CD4-positive, CD25-positive, alpha-beta regulatory T cell (primary cell): Measurements from ENCODE around the gene LMAN2. TPM values are rescaled to one million over a fixed set of nuclear protein-coding genes. Genes with fewer than 3 reads are reported as not detected.

Experiments
- ATAC-seq, 2 donors: fragments of 150-1000 bp; cut with Tn5 transposase; one replicate each; pipeline ENCODE4 v1.10.0; 2021; ENCODE audit warnings: low read depth in 2 of 2, moderate number of reproducible peaks in 2 of 2, moderate library complexity in 1 of 2
- DNase-seq, 3 donors: peaks; one replicate each; pipeline versions ENCODE4 v3.0.0 to v3.0.0-alpha.2; 2012 to 2022; ENCODE audit warnings: mixed read lengths in 1 of 3
- H3K27ac ChIP-seq: one replicate; pipeline ENCODE4 v1.7.0; 2013; ENCODE audit warnings: mild to moderate bottlenecking, low read length; ENCODE audit not compliant: insufficient read depth, poor library complexity, severe bottlenecking
- H3K27me3 ChIP-seq: one replicate; pipeline ENCODE4 v1.7.0; 2013; ENCODE audit warnings: low read length; ENCODE audit not compliant: control insufficient read depth, insufficient read depth
- H3K36me3 ChIP-seq: one replicate; pipeline ENCODE4 v1.7.0; 2013; ENCODE audit warnings: mild to moderate bottlenecking, low read length, moderate library complexity; ENCODE audit not compliant: control insufficient read depth, insufficient read depth
- H3K4me1 ChIP-seq: 2 replicates; pipeline ENCODE4 v1.7.0; 2013; ENCODE audit warnings: mild to moderate bottlenecking, low read length; ENCODE audit not compliant: insufficient read depth, control insufficient read depth, poor library complexity, severe bottlenecking
- H3K4me3 ChIP-seq: one replicate; pipeline ENCODE4 v1.7.0; 2013; ENCODE audit warnings: low read depth, mild to moderate bottlenecking, low read length, moderate library complexity
- H3K9me3 ChIP-seq, 2 experiments: 1 replicate in 1 of 2; 2 replicates in 1 of 2; pipeline ENCODE4 v1.7.0; 2013; ENCODE audit warnings: low read length in 2 of 2, mild to moderate bottlenecking in 1 of 2, moderate library complexity in 1 of 2; ENCODE audit not compliant: control insufficient read depth in 2 of 2
- H3K27ac Mint-ChIP-seq, 3 donors: one replicate each; pipeline ENCODE4 v1.8.0; 2020 to 2022; ENCODE audit warnings: mild to moderate bottlenecking in 3 of 3, mixed read lengths in 3 of 3, moderate library complexity in 2 of 3
- H3K27me3 Mint-ChIP-seq: one replicate; pipeline ENCODE4 v1.8.0; 2022; ENCODE audit warnings: mild to moderate bottlenecking, mixed read lengths
- H3K36me3 Mint-ChIP-seq: one replicate; pipeline ENCODE4 v1.8.0; 2020; ENCODE audit warnings: mixed read lengths
- H3K4me1 Mint-ChIP-seq, 4 donors: one replicate each; pipeline ENCODE4 v1.8.0; 2020 to 2022; ENCODE audit warnings: mixed read lengths in 4 of 4, mild to moderate bottlenecking in 1 of 4
- H3K4me3 Mint-ChIP-seq, 4 donors: one replicate each; pipeline ENCODE4 v1.8.0; 2020 to 2022; ENCODE audit warnings: mild to moderate bottlenecking in 4 of 4, mixed read lengths in 4 of 4, moderate library complexity in 3 of 4
- H3K9me3 Mint-ChIP-seq, 7 donors: one replicate each; pipeline ENCODE4 v1.8.0; 2020 to 2022; ENCODE audit warnings: mixed read lengths in 7 of 7, mild to moderate bottlenecking in 3 of 7, moderate library complexity in 2 of 7
- polyA plus RNA-seq, 4 donors: library from polyadenylated mRNA; unstranded; fragments of 300-500 nt; fragmentation: Illumina TruSeq; gene quantifications; one replicate each; pipeline ENCODE4 v1.2.3, GENCODE V29; 2021
- total RNA-seq: library from RNA; stranded (reverse); gene quantifications from one replicate; pipeline ENCODE4 v1.2.3, GENCODE V29; 2022

LMAN2 gene
- total and polyA plus RNA-seq, 5 donors from 2014 or later, result 77.9 to 289 (median 237) TPM

DNA sequence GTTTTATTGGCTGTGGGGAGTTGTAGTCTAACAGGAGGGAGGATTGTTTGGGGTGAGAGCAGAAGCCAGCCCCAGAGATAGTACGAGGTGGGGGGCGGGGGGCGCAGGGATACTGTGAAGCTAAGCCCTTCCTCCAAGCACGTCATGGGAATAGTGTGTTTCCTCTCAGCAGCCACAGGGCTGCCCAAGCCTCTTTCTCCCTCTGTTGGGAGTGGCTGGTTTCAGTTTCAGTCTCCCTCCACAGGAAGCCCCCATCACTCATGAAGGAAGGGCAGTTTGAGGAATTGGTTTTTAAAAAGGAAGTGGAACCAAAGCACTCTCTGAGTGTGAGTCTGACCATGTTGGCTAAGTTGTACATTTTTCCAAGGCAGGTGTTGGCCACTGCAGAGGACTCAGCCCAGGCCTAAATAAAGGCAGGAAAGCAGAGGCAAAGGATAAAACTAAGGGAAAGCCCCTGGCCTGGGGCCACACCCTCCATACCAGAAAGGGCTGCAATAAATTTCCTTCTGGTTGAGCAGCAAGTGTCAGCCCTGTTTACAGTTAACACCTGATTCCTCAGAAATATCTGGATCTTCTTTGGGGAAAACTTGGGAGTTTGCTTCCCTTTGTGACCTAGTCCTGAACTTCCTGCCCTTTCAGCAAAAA, 51.1 kb downstream of the LMAN2 start:
- no peaks in the 10 kb centered on the region for H3K9me3 ChIP-seq
- peak overlapping the region; percentile 70 to 94 (median 86) for H3K4me3 Mint-ChIP-seq
- peaks cover 12% of the 10 kb centered on the region for H3K36me3 Mint-ChIP-seq
- H3K4me1 ChIP-seq, result peaks cover 70% of the 10 kb centered on the region
- H3K9me3 Mint-ChIP-seq, result no peaks in the 10 kb centered on the region
- no peaks in the 10 kb centered on the region for H3K27me3 ChIP-seq
- peaks cover 9% of the 10 kb centered on the region for H3K36me3 ChIP-seq
- H3K27ac Mint-ChIP-seq, result peak overlapping the region; percentile 87 to 96 (median 93)
- peak overlapping the region; percentile 69 for H3K27ac ChIP-seq
- DNase-seq (peak; percentile 34 to 70 (median 34)), ATAC-seq (peak; percentile 17 to 35)
- peak overlapping the region; percentile 55 for H3K4me3 ChIP-seq
- peaks cover 4% of the 10 kb centered on the region for H3K27me3 Mint-ChIP-seq
- H3K4me1 Mint-ChIP-seq, result peaks cover 37 to 84% (median 62%) of the 10 kb centered on the region in 4 donors

DNA sequence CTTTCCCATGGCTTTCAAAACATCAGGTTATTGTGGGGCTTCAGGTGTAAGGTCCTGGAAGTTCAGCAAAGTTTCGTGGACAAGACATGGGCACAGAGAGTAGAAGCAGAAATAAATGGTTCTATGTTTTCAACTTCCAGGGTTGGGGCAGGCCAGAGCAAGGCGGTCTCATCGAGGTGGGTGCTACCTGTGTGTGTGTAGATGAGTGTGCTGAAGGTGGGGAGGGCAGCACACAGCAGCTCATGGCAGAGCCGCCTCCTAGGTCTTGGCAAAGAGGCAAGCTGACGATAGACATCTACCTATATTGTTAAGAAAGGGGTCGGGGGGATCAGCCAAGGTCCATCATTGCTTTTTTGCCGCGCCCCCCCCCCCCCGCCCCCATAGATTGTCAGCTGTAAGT, 51.8 kb downstream of the LMAN2 start:
- no peaks in the 10 kb centered on the region for H3K9me3 Mint-ChIP-seq
- H3K27me3 ChIP-seq, result no peaks in the 10 kb centered on the region
- H3K27ac ChIP-seq, result peak overlapping the region; percentile 69
- peak overlapping the region in 2 of 4 donors; percentile 5 to 86 for H3K4me3 Mint-ChIP-seq
- DNase-seq (no peak), ATAC-seq (no peak)
- H3K36me3 Mint-ChIP-seq, result peaks cover 14% of the 10 kb centered on the region
- H3K4me1 Mint-ChIP-seq, result peaks cover 37 to 80% (median 57%) of the 10 kb centered on the region in 4 donors
- peaks cover 4% of the 10 kb centered on the region for H3K27me3 Mint-ChIP-seq
- H3K9me3 ChIP-seq, result no peaks in the 10 kb centered on the region
- H3K4me1 ChIP-seq, result peaks cover 64% of the 10 kb centered on the region
- peak overlapping the region; percentile 37 to 93 (median 87) for H3K27ac Mint-ChIP-seq
- no peak overlapping the region for H3K4me3 ChIP-seq
- H3K36me3 ChIP-seq, result peaks cover 15% of the 10 kb centered on the region

DNA sequence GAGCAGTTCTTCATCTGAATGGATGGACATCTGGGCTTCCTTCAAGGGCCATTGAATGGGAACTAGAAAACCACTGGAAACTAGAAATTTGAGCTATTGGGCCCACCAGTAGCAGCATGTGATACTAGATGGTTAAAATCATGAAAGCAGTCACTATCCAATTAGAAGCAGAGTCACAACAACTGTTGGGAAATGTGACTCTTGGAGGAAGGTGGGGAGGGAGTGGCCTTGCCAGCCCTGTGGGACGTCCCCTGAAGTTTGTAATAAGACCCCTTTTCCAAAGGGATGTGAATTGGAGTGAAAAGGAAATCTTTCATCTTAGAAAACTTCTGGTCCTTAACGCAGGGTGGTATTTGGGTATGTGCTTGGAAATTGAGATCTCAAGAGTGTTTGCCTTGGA, 53.5 kb downstream of the LMAN2 start:
- DNase-seq (no peak), ATAC-seq (no peak)
- H3K4me3 ChIP-seq, result no peak overlapping the region
- no peak overlapping the region for H3K27ac ChIP-seq
- no peaks in the 10 kb centered on the region for H3K27me3 ChIP-seq
- H3K4me1 ChIP-seq, result peaks cover 51% of the 10 kb centered on the region
- peaks cover 32% of the 10 kb centered on the region for H3K36me3 ChIP-seq
- no peaks in the 10 kb centered on the region for H3K9me3 Mint-ChIP-seq
- H3K4me3 Mint-ChIP-seq, result no peak overlapping the region
- H3K27ac Mint-ChIP-seq, result no peak overlapping the region
- peaks cover 4% of the 10 kb centered on the region for H3K27me3 Mint-ChIP-seq
- H3K36me3 Mint-ChIP-seq, result peaks cover 22% of the 10 kb centered on the region
- no peaks in the 10 kb centered on the region for H3K9me3 ChIP-seq
- H3K4me1 Mint-ChIP-seq, result peaks cover 37 to 70% (median 51%) of the 10 kb centered on the region in 4 donors

DNA sequence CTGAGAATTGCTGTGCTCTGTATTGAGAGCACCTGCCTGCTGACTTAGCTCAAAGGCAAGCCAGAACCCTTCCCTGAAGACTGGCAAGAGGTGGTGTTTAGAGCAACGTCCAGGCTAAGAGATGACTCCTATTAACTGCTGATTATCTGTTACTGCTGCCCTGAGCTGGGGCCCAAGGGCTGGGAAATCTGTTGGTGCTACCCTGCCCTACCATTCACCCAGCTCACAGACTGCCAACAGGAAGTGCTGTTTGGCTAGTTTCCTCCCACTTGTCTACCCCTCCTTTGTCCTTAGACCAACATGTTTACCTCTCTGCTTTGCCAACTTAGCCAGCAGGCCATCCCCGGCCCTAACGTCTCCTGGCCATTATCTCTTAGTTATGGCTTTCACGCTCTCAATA, 54.9 kb downstream of the LMAN2 start:
- Mint-ChIP-seq H3K36me3 (peaks cover 33% of the 10 kb centered on the region), H3K4me3 (peak overlapping the region in 3 of 4 donors; percentile 40 to 49 (median 46)), H3K9me3 (no peaks in the 10 kb centered on the region), H3K27ac (peak overlapping the region; percentile 66 to 77 (median 73)), H3K27me3 (no peaks in the 10 kb centered on the region), H3K4me1 (peaks cover 31 to 56% (median 42%) of the 10 kb centered on the region in 4 donors)
- no peak overlapping the region for H3K4me3 ChIP-seq
- H3K27me3 ChIP-seq, result no peaks in the 10 kb centered on the region
- H3K4me1 ChIP-seq, result peaks cover 37% of the 10 kb centered on the region
- DNase-seq (peak in 1 of 3 donors; percentile 50), ATAC-seq (peak; percentile 36 to 50)
- H3K36me3 ChIP-seq, result peaks cover 46% of the 10 kb centered on the region
- H3K9me3 ChIP-seq, result no peaks in the 10 kb centered on the region
- H3K27ac ChIP-seq, result peak overlapping the region; percentile 27

DNA sequence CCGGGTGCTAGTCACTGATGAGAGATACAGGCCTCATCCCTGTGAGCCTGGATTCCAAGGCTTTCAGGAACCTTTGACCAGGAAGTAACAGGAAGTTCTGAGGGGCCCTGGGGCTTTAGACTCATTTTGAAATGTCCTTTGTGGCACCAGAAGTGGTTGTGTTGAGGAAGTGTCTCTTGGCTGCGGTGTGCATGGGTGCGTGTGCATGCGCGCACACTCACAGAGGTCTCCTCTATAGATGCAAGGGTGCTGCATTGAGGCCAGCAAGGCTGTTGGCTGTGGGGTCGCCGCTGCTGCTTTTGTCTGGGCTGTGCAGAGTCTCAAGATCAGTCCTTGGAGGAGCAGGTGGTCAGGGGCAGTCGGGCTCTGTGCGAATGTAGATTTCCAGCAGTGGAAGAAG, 55.5 kb downstream of the LMAN2 start:
- H3K27ac Mint-ChIP-seq, result peak overlapping the region; percentile 66 to 96 (median 73)
- peaks cover 34% of the 10 kb centered on the region for H3K36me3 Mint-ChIP-seq
- DNase-seq, result no peak
- no peaks in the 10 kb centered on the region for H3K9me3 Mint-ChIP-seq
- H3K4me1 Mint-ChIP-seq, result peaks cover 28 to 50% (median 38%) of the 10 kb centered on the region in 4 donors
- Histone ChIP-seq H3K4me1 (peaks cover 31% of the 10 kb centered on the region), H3K9me3 (no peaks in the 10 kb centered on the region), H3K27me3 (no peaks in the 10 kb centered on the region), H3K27ac (peak overlapping the region; percentile 27), H3K36me3 (peaks cover 50% of the 10 kb centered on the region), H3K4me3 (no peak overlapping the region)
- H3K27me3 Mint-ChIP-seq, result no peaks in the 10 kb centered on the region
- no peak for ATAC-seq
- H3K4me3 Mint-ChIP-seq, result peak overlapping the region in 2 of 4 donors; percentile 13 to 40

DNA sequence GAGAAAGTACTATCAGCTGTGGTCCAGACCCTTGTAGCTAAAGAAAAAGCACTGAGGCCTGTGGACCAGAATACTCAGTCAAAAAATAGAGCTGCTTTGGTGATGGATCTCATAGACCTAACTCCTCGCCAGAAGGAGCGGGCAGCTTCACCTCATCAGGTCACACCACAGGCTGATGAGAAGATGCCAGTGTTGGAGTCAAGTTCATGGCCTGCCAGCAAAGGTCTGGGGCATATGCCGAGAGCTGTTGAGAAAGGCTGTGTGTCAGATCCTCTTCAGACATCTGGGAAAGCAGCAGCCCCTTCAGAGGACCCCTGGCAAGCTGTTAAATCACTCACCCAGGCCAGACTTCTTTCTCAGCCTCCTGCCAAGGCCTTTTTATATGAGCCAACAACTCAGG, 56.8 kb downstream of the LMAN2 start:
- Histone ChIP-seq H3K4me3 (no peak overlapping the region), H3K27ac (no peak overlapping the region), H3K27me3 (no peaks in the 10 kb centered on the region), H3K4me1 (peaks cover 18% of the 10 kb centered on the region), H3K36me3 (peaks cover 53% of the 10 kb centered on the region), H3K9me3 (no peaks in the 10 kb centered on the region)
- Mint-ChIP-seq H3K4me1 (peaks cover 18 to 38% (median 25%) of the 10 kb centered on the region in 4 donors), H3K4me3 (no peak overlapping the region), H3K27ac (peak overlapping the region in 2 of 3 donors; percentile 25 to 26), H3K27me3 (no peaks in the 10 kb centered on the region), H3K9me3 (no peaks in the 10 kb centered on the region), H3K36me3 (peaks cover 34% of the 10 kb centered on the region)
- no peak for DNase-seq
- ATAC-seq, result no peak

DNA sequence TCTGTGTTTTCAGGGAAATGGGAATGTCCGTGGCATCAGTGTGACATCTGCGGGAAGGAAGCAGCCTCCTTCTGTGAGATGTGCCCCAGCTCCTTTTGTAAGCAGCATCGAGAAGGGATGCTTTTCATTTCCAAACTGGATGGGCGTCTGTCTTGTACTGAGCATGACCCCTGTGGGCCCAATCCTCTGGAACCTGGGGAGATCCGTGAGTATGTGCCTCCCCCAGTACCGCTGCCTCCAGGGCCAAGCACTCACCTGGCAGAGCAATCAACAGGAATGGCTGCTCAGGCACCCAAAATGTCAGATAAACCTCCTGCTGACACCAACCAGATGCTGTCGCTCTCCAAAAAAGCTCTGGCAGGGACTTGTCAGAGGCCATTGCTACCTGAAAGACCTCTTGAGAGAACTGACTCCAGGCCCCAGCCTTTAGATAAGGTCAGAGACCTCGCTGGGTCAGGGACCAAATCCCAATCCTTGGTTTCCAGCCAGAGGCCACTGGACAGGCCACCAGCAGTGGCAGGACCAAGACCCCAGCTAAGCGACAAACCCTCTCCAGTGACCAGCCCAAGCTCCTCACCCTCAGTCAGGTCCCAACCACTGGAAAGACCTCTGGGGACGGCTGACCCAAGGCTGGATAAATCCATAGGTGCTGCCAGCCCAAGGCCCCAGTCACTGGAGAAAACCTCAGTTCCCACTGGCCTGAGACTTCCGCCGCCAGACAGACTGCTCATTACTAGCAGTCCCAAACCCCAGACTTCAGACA, 57.5 kb downstream of the LMAN2 start:
- Mint-ChIP-seq H3K4me1 (peaks cover 16 to 31% (median 20%) of the 10 kb centered on the region in 4 donors), H3K27ac (peak overlapping the region in 2 of 3 donors; percentile 25 to 26), H3K27me3 (no peaks in the 10 kb centered on the region), H3K9me3 (no peaks in the 10 kb centered on the region), H3K4me3 (no peak overlapping the region), H3K36me3 (peaks cover 38% of the 10 kb centered on the region)
- Histone ChIP-seq H3K4me1 (peaks cover 15% of the 10 kb centered on the region), H3K9me3 (no peaks in the 10 kb centered on the region), H3K27ac (no peak overlapping the region), H3K36me3 (peaks cover 59% of the 10 kb centered on the region), H3K4me3 (no peak overlapping the region), H3K27me3 (no peaks in the 10 kb centered on the region)
- DNase-seq (no peak), ATAC-seq (no peak)
